Inflammatory macrophage treated with lipopolysaccharide for 1 hour (primary cell): Measurements from ENCODE around the gene KLHL7.
"Not testable (repeated sequence)": the region's sequence is repeated elsewhere in the genome, so short reads cannot be mapped to it uniquely, and the experiment has no call there.

Experiments
- DNase-seq, 2 donors: peaks; one replicate each; pipeline ENCODE4 v3.0.0-alpha.2; 2020 to 2022

The KLHL7 gene

GRCh38 chr7:23108995-23109394, 3.4 kb downstream of the KLHL7 start:
- DNase-seq, result no peak

GRCh38 chr7:23109470-23109869, 3.9 kb downstream of the KLHL7 start:
- DNase-seq, result no peak

GRCh38 chr7:23114896-23115295, 9.3 kb downstream of the KLHL7 start:
- no peak for DNase-seq

GRCh38 chr7:23115991-23116390, 10.4 kb downstream of the KLHL7 start:
- DNase-seq, result no peak

- DNase-seq, result no peak
Measured at GRCh38 chr7:23117841-23118240, 12.3 kb downstream of the KLHL7 start.

GRCh38 chr7:23120106-23120505, 14.5 kb downstream of the KLHL7 start:
- no peak for DNase-seq

GRCh38 chr7:23121165-23121564, 15.6 kb downstream of the KLHL7 start:
- DNase-seq, result no peak

- no peak for DNase-seq
Measured at GRCh38 chr7:23123007-23123406, 17.4 kb downstream of the KLHL7 start.

GRCh38 chr7:23123465-23123864, 17.9 kb downstream of the KLHL7 start:
- no peak for DNase-seq

GRCh38 chr7:23129036-23129435, 23.5 kb downstream of the KLHL7 start:
- DNase-seq, result no peak

GRCh38 chr7:23131799-23132198, 26.2 kb downstream of the KLHL7 start:
- DNase-seq, result not testable (repeated sequence)

- no peak for DNase-seq
Measured at GRCh38 chr7:23133797-23134196, 28.2 kb downstream of the KLHL7 start.

GRCh38 chr7:23135755-23136154, 30.2 kb downstream of the KLHL7 start:
- DNase-seq, result no peak

GRCh38 chr7:23136216-23136615, 30.6 kb downstream of the KLHL7 start:
- no peak for DNase-seq

GRCh38 chr7:23157679-23158078, 52.1 kb downstream of the KLHL7 start:
- no peak for DNase-seq

- DNase-seq, result no peak
Measured at GRCh38 chr7:23158546-23158945, 53.0 kb downstream of the KLHL7 start.

GRCh38 chr7:23161482-23161881, 55.9 kb downstream of the KLHL7 start:
- DNase-seq, result no peak

GRCh38 chr7:23164846-23165245, 59.3 kb downstream of the KLHL7 start:
- DNase-seq, result no peak

GRCh38 chr7:23165316-23165715, 59.7 kb downstream of the KLHL7 start:
- no peak for DNase-seq

- DNase-seq, result no peak
Measured at GRCh38 chr7:23167691-23168090, 62.1 kb downstream of the KLHL7 start.

GRCh38 chr7:23168111-23168885, 62.7 kb downstream of the KLHL7 start:
- no peak for DNase-seq

GRCh38 chr7:23175938-23176337, 70.4 kb downstream of the KLHL7 start:
- DNase-seq, result peak; percentile 50 to 62

GRCh38 chr7:23181684-23182553, 76.3 kb downstream of the KLHL7 start, which contains the start of gene NUP42:
TSS of gene NUP42 (plus strand) at chr7:23182048. CDS start at chr7:23182086, 38 bp downstream.
- DNase-seq, result peak; percentile 99
